GM12878 (cell line): ENCODE results near the gene SBF2. TPM values are rescaled to one million over a fixed set of nuclear protein-coding genes. Genes with fewer than 3 reads are reported as not detected.

Source experiments
- ATAC-seq: fragments of 200-7000 bp; cut with Tn5 transposase; 3 replicates; pipeline ENCODE4 v1.9.1; 2020; ENCODE audit warnings: mild to moderate bottlenecking, moderate library complexity
- BruUV-seq: library from RNA; stranded (reverse); fragments of 400-500 nt; replicated peaks from 2 replicates; lab custom pipeline; 2021; lab: Mats Ljungman, UMichigan
- CTCF ChIA-PET: fragments of 300-600 bp; sonication (Branson Sonifier 250); formaldehyde crosslinking; extraction: SDS; loops from one replicate; lab custom pipeline; 2021; ENCODE audit warnings: inconsistent platforms; lab: Yijun Ruan, JAX
- POLR2A ChIA-PET: fragments of 350-600 bp; formaldehyde crosslinking; extraction: SDS; loops from one replicate; lab custom pipeline; 2021; ENCODE audit warnings: inconsistent platforms; lab: Charles Lee
- RAD21 ChIA-PET: fragments of 300-600 bp; sonication (Branson Sonifier 250); formaldehyde crosslinking; loops from one replicate; lab custom pipeline; 2023; ENCODE audit warnings: antibody characterized with exemption; ENCODE audit not compliant: unreplicated experiment; lab: Charles Lee
- SMC1A ChIA-PET: fragments of 300-600 bp; sonication (Branson Sonifier 250); formaldehyde crosslinking; loops from one replicate; lab custom pipeline; 2023; ENCODE audit not compliant: unreplicated experiment, uncharacterized antibody; lab: Charles Lee
- DNase-seq: peaks from one replicate; pipeline ENCODE4 v3.0.0-alpha.2; 2011; ENCODE audit warnings: low read depth, low spot score
- FAIRE-seq: peaks from 3 replicates; lab custom pipeline; 2011; peaks lifted over from hg19 to GRCh38; lab: Jason Lieb, UNC
- H2AFZ ChIP-seq: 2 replicates; pipeline ENCODE4 v1.6.0; 2011; ENCODE audit warnings: low read depth, low read length, control low read depth; ENCODE audit not compliant: control insufficient read depth
- H3K27ac ChIP-seq: 2 replicates; pipeline ENCODE4 v1.5.1; 2011; ENCODE audit warnings: control low read depth; ENCODE audit not compliant: control insufficient read depth, insufficient read depth
- H3K27me3 ChIP-seq, 2 experiments: replicated peaks in 1 of 2; 2 replicates each; pipeline versions ENCODE4 v1.6.0 to v1.6.1; 2011; ENCODE audit warnings: low read length in 1 of 2; ENCODE audit not compliant: control insufficient read depth in 2 of 2, insufficient read depth in 2 of 2
- H3K36me3 ChIP-seq, 2 experiments: 2 replicates each; pipeline ENCODE4 v1.5.1; 2011; ENCODE audit warnings: low read length in 1 of 2; ENCODE audit not compliant: control insufficient read depth in 2 of 2, insufficient read depth in 2 of 2
- H3K4me1 ChIP-seq: 2 replicates; pipeline ENCODE4 v1.6.1; 2011; ENCODE audit warnings: mild to moderate bottlenecking, low read length, moderate library complexity, mixed read lengths; ENCODE audit not compliant: control insufficient read depth, insufficient read depth
- H3K4me2 ChIP-seq: 2 replicates; pipeline ENCODE4 v1.6.0; 2011; ENCODE audit warnings: control low read depth; ENCODE audit not compliant: control insufficient read depth, insufficient read depth
- H3K4me3 ChIP-seq: fragments of 200-600 bp; sonication (generic); 2 replicates; pipeline ENCODE4 v1.5.1; 2016
- H3K79me2 ChIP-seq: 2 replicates; pipeline ENCODE4 v1.6.0; 2011; ENCODE audit warnings: low read length; ENCODE audit not compliant: control insufficient read depth, insufficient read depth
- H3K9ac ChIP-seq: 2 replicates; pipeline ENCODE4 v1.8.0; 2011; ENCODE audit warnings: low read length, control low read depth, mixed read lengths; ENCODE audit not compliant: control insufficient read depth, insufficient read depth
- H3K9me3 ChIP-seq: replicated peaks from 3 replicates; pipeline ENCODE4 v1.5.1; 2011; ENCODE audit warnings: mild to moderate bottlenecking, low read length; ENCODE audit not compliant: control insufficient read depth, insufficient read depth
- H4K20me1 ChIP-seq: 2 replicates; pipeline ENCODE4 v1.6.0; 2011; ENCODE audit not compliant: control insufficient read depth, insufficient read depth
- BACH1 ChIP-seq: fragments of 450-650 bp; IDR thresholded peaks from 2 replicates; pipeline ENCODE4 v1.6.1; 2017; ENCODE audit warnings: mild to moderate bottlenecking, borderline replicate concordance
- BCLAF1 ChIP-seq: fragments of 450-650 bp; IDR thresholded peaks from 2 replicates; pipeline ENCODE4 v1.6.1; 2017; ENCODE audit warnings: antibody characterized with exemption, mild to moderate bottlenecking, moderate library complexity
- FOXK2 ChIP-seq: fragments of 450-650 bp; IDR thresholded peaks from 2 replicates; pipeline ENCODE4 v1.6.1; 2017; ENCODE audit warnings: mild to moderate bottlenecking, moderate library complexity
- IKZF1 ChIP-seq: fragments of 450-650 bp; conservative IDR thresholded peaks from 2 replicates; pipeline ENCODE4 v1.6.1; 2017; ENCODE audit warnings: antibody characterized with exemption, mild to moderate bottlenecking
- IRF5 ChIP-seq: fragments of 450-650 bp; IDR thresholded peaks from 2 replicates; pipeline ENCODE4 v1.6.1; 2017; ENCODE audit warnings: borderline replicate concordance
- JUNB ChIP-seq: IDR thresholded peaks from 2 replicates; pipeline ENCODE4 v1.6.1; 2016; ENCODE audit warnings: antibody characterized with exemption, mild to moderate bottlenecking
- PAX8 ChIP-seq: fragments of 450-650 bp; IDR thresholded peaks from 2 replicates; pipeline ENCODE4 v1.6.1; 2017; ENCODE audit warnings: mild to moderate bottlenecking, moderate library complexity
- PRDM15 ChIP-seq: fragments of 450-650 bp; formaldehyde crosslinking; IDR thresholded peaks from 2 replicates; pipeline ENCODE4 v1.4.0; 2020; ENCODE audit warnings: mild to moderate bottlenecking, moderate library complexity
- RUNX3 ChIP-seq: IDR thresholded peaks from 2 replicates; pipeline ENCODE4 v1.6.1; 2012; ENCODE audit warnings: low read length, inconsistent platforms
- SIX5 ChIP-seq: IDR thresholded peaks from 2 replicates; pipeline ENCODE4 v1.6.1; 2011; ENCODE audit warnings: mild to moderate bottlenecking, low read depth, low read length, moderate library complexity; ENCODE audit not compliant: severe bottlenecking
- TBL1XR1 ChIP-seq: IDR thresholded peaks from 2 replicates; pipeline ENCODE4 v1.6.1; 2012; ENCODE audit warnings: low read depth, low read length, improper control_type of control experiment
- TCF12 ChIP-seq: IDR thresholded peaks from 2 replicates; pipeline ENCODE4 v1.6.1; 2011; ENCODE audit warnings: low read depth, mild to moderate bottlenecking, low read length
- TCF7 ChIP-seq: IDR thresholded peaks from 2 replicates; pipeline ENCODE4 v1.6.1; 2014; ENCODE audit warnings: antibody characterized with exemption, borderline replicate concordance
- USF2 ChIP-seq: IDR thresholded peaks from 2 replicates; pipeline ENCODE4 v1.6.1; 2011; ENCODE audit warnings: low read depth, low read length, improper control_type of control experiment, borderline replicate concordance
- ZZZ3 ChIP-seq: IDR thresholded peaks from 2 replicates; pipeline ENCODE4 v1.6.1; 2011; ENCODE audit warnings: low read depth; ENCODE audit not compliant: control insufficient read depth, insufficient read length
- WGBS: methylation state at CpG from one replicate; pipeline ENCODE4 v1.1.6; 2016; ENCODE audit warnings: low lambda C conversion rate; ENCODE audit not compliant: insufficient replicate concordance, insufficient coverage; ENCODE audit errors: missing lambda C conversion rate; 5-methylcytosine and 5-hydroxymethylcytosine counted together
- in situ Hi-C: fragments of 300-500 bp; cut with MboI; formaldehyde crosslinking; loops from 9 replicates; pipeline ENCODE4 v1.14.3; 2018; ENCODE audit warnings: mixed read lengths
- intact Hi-C: fragments of 100-400 bp; cut with micrococcal nuclease; formaldehyde crosslinking; loops from one replicate; pipeline ENCODE4 v1.14.2; 2022; ENCODE audit not compliant: unreplicated experiment
- polyA plus RNA-seq, 11 experiments: library from polyadenylated mRNA; depleted of rRNA in 4 of 11; unstranded in 6 of 11; stranded (reverse) in 5 of 11; fragments of >200 nt; fragmentation: Nextera tagmentation in 4 of 11; fragmentation: Illumina TruSeq in 1 of 11; extraction: Ambion mirVana in 4 of 11; extraction: Trizol in 1 of 11; gene quantifications; 1 replicate in 1 of 11; 2 replicates in 10 of 11; pipeline versions ENCODE4 v1.2.1 to v1.2.3, GENCODE V29; 2011 to 2016; ENCODE audit warnings: inconsistent platforms in 2 of 11, missing spikeins in 2 of 11, low read depth in 1 of 11
- total RNA-seq, 4 experiments: library from RNA; depleted of rRNA in 3 of 4; stranded (reverse); fragments of >200 nt in 3 of 4; fragmentation: Illumina TruSeq in 1 of 4; extraction: Trizol in 1 of 4; gene quantifications; 2 replicates each; pipeline versions ENCODE4 v1.2.1 to v1.2.3, GENCODE V29; 2013 to 2021

The SBF2 gene
- total and polyA plus RNA-seq, 10 of the 15 experiments (the other 5 are each of a cell fraction or from before 2014, with no cell fraction given), result 0.24 to 2.3 (median 1.1) TPM

GRCh38 chr11:10080138-10080537 lies 213.9 kb downstream of the SBF2 start:
- ChIA-PET CTCF (interaction anchor here (0.6 kb wide), 1 partner anchor 217 kb away, joined by 5 read pairs; no protein-coding TSS in a partner anchor), RAD21 (no interaction called here), POLR2A (no interaction called here), SMC1A (no interaction called here)
- Histone ChIP-seq H2AFZ (no peak overlapping the region), H3K9me3 (no peaks in the 10 kb centered on the region), H3K9ac (no peak overlapping the region), H3K4me1 (no peaks in the 10 kb centered on the region), H3K36me3 (no peaks in the 10 kb centered on the region), H4K20me1 (no peaks in the 10 kb centered on the region), H3K4me3 (no peak overlapping the region), H3K27me3 (no peaks in the 10 kb centered on the region), H3K27ac (no peak overlapping the region), H3K79me2 (no peaks in the 10 kb centered on the region), H3K4me2 (no peak overlapping the region)
- in situ Hi-C loops, result no loop called here
- ATAC-seq, result no peak
- 76% methylated on average over 3 of the region's 4 CpGs for WGBS
- BruUV-seq, result no TSS peak
- intact Hi-C loops, result no loop called here
- FAIRE-seq, result no peak
- no peak for DNase-seq
- TF ChIP-seq USF2 (no peak), RUNX3 (no peak), ZZZ3 (no peak), BCLAF1 (no peak), BACH1 (no peak), SIX5 (no peak), IRF5 (no peak), TCF7 (no peak), PRDM15 (CRISPR knock-in tag) (no peak), TBL1XR1 (no peak), PAX8 (no peak), TCF12 (no peak), JUNB (no peak), FOXK2 (no peak), IKZF1 (no peak)
